ENCODE measurements around the gene SLC24A3.

SLC24A3 gene

DNA sequence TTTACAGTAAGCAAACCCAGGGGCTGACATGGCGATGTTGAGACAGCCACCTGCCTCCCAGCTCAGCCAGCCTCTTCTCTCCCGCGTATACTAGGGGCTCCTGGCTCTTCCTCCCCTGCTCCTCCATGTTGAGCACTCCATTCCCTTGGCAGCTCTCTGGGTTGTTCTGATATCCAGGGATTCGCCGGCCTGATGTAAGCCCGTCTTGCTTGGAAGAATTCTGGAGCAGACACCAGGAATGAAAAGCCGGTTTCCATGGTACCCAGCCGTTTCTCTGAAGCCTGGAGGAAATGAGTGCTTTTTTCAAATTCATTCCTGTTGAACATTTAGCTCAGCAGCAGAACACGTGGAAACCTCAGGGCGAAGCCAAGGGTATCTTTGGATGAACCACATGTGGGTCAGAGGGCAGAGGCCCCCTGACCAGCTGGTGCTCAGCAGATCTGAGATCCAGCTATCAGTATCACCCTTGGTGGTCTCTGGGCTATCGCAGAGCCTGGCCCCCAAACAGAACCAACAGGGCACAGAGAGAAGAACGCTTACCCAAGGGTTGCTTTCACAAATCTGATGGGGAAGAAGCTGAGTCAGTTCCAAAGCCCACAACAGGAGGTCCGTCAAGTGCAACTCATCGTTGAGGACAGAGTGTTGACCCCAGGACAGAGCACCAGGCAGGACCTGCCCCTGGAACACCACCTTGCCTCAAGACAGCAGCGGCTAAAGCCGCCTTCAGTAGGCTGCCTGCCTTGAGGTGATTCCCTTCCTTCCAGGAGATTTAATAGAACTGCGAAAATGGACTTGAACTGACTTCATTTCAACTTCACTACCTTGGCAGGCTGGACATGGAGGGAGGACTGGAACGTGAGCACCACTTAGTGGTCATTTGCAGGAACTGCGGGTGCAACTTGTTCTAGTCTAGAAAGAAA, 449.5 kb downstream of the SLC24A3 start:
- H3K4me3 ChIP-seq (replicated peaks; ENCODE audit: low read depth, low read length): no peak overlapping the region
- TF ChIP-seq, protein P1, sequence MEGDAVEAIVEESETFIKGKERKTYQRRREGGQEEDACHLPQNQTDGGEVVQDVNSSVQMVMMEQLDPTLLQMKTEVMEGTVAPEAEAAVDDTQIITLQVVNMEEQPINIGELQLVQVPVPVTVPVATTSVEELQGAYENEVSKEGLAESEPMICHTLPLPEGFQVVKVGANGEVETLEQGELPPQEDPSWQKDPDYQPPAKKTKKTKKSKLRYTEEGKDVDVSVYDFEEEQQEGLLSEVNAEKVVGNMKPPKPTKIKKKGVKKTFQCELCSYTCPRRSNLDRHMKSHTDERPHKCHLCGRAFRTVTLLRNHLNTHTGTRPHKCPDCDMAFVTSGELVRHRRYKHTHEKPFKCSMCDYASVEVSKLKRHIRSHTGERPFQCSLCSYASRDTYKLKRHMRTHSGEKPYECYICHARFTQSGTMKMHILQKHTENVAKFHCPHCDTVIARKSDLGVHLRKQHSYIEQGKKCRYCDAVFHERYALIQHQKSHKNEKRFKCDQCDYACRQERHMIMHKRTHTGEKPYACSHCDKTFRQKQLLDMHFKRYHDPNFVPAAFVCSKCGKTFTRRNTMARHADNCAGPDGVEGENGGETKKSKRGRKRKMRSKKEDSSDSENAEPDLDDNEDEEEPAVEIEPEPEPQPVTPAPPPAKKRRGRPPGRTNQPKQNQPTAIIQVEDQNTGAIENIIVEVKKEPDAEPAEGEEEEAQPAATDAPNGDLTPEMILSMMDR (IDR thresholded peaks at IDR 0.05; ENCODE audit: low read depth, low read length, missing control alignments): peak; percentile 97
- DNase-seq (ENCODE audit: extremely low read depth, low read depth): peak; percentile 37

DNA sequence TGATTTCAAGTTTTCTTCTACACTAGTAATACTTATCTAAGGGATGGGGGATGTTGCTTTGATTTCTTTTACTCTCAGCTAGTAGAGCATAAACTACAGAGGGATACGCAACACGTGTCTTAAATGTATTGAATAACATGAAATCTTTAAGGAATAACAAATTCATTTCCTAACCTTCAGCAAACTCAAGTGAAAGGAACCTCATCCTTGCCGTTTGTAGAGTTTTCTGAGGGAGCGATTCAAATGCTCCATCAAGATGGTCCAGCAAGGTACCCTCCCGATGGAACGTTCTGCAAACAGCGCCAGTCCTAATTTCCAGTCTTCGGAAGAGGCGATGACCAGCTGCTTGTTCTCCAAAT, 450.2 kb downstream of the SLC24A3 start:
- TF ChIP-seq, protein P1 (IDR thresholded peaks at IDR 0.05; ENCODE audit: low read depth, low read length, missing control alignments): no peak
- no peak overlapping the region for H3K4me3 ChIP-seq (replicated peaks; ENCODE audit: low read depth, low read length)
- no peak for DNase-seq (ENCODE audit: extremely low read depth, low read depth)

DNA sequence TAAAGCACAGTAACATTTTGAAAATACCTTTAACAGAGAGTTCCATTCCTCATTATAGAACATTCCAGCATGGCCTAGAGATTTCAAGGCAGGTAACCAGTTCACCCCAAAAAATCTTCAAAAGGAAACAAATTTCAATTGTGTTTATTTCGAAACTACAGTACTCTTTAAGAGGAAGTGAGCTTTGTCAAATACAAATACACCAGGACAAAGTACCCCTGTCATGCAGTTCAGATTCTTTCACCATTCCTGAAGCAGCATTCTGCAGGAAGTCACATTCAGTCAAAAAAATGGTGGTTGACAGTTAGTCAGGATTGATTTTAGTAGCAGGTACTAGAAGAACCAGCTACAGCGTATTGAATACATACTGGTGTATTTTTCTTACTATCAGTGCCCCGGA, 456.0 kb downstream of the SLC24A3 start:
- no peak for DNase-seq (ENCODE audit: extremely low read depth, low read depth)
- TF ChIP-seq, protein P1 (IDR thresholded peaks at IDR 0.05; ENCODE audit: low read depth, low read length, missing control alignments): no peak
- H3K4me3 ChIP-seq (replicated peaks; ENCODE audit: low read depth, low read length): no peak overlapping the region

DNA sequence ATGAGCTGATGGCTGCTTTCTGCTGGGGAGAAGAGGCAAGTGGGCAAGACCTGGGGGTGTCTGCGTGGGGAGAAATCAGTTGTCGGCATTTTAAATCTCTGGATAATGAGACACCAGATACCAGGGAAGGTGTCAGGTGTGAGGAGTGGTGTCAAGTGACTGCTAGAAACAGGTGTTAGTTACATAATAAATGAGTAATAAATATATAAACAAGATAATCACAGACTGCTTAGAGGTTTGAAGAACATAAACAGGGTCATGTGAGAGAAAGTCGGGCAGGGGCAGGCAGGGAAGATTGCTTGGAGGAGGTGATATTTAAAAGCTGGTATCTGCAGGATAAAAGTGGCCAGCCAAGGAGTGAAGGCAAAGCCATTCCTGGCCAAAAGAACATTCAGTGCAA, 458.4 kb downstream of the SLC24A3 start:
- no peak for DNase-seq (ENCODE audit: extremely low read depth, low read depth)
- TF ChIP-seq, protein P1 (IDR thresholded peaks at IDR 0.05; ENCODE audit: low read depth, low read length, missing control alignments): no peak
- no peak overlapping the region for H3K4me3 ChIP-seq (replicated peaks; ENCODE audit: low read depth, low read length)

DNA sequence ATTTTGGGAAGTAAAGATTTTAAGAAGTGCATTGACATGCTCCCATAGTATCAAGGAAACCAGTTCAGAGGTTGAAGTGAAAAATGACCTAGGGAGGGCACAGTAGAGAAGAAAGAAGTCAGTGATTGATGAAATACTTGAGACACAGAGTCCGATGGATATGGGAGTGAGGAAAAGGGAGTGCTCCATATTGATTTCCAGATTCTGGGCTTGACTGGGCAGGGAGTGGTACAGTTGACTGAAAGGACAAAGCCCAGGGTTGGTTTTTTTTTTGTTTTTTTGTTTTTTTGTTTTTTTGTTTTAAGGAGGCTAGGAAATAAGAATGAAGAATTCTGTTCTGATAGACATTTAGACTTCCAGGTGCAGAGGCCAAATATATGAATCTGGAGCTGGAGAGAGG, 458.9 kb downstream of the SLC24A3 start:
- no peak for DNase-seq (ENCODE audit: extremely low read depth, low read depth)
- H3K4me3 ChIP-seq (replicated peaks; ENCODE audit: low read depth, low read length): no peak overlapping the region
- TF ChIP-seq, protein P1 (IDR thresholded peaks at IDR 0.05; ENCODE audit: low read depth, low read length, missing control alignments): no peak

DNA sequence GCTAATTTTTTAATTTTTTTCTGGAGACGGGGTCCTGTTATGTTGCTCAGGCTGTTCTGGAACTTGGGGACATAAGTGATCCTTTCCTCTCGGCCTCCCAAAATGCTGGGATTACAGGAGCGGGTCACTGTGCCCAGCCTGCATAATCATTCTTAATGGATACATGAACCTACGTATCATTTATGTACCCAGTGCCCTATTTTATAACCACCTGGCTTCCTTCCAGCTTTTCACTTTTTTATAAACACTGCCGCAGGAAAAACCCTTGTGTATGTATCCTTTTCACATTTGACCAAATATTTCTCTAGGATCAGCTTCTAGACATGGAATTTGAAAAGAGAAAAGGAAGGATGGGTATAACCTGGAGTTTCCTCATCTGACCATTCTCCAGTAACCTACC, 460.1 kb downstream of the SLC24A3 start:
- no peak overlapping the region for H3K4me3 ChIP-seq (replicated peaks; ENCODE audit: low read depth, low read length)
- TF ChIP-seq, protein P1 (IDR thresholded peaks at IDR 0.05; ENCODE audit: low read depth, low read length, missing control alignments): no peak
- no peak for DNase-seq (ENCODE audit: extremely low read depth, low read depth)
